NCI-H524 (cell line): ENCODE results near the gene ZFP3.
"Not testable (repeated sequence)": the region's sequence is repeated elsewhere in the genome, so short reads cannot be mapped to it uniquely, and the experiment has no call there.

Experiments
- DNase-seq, 2 experiments: peaks; one replicate each; lab custom pipeline; 2025; lab: John Stamatoyannopoulos, UW

Gene ZFP3

GRCh38 chr17:5077781-5078105 is 524 bp upstream of the ZFP3 start:
- no peak for DNase-seq

DNA sequence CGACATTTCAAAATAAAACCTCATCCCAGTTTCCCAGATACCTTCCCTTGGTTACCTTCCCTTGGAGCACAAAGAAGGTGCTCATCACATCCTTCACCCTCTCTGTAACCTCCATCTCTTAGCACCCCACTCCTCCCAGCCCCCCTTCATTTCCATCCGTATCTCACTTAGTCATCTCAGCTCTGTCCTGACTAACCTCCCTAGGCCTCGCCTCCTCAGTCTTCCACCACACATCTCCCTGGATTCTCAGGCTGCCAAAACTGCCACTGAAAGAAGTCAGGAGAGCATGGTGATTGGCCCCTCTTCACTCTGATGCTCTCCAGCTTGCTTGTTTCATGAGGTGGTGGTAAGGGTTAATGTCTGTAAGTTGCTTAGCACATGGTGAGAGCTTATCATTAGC is 2.3 kb downstream of the ZFP3 start:
- no peak for DNase-seq

- DNase-seq: no peak
Observed at GRCh38 chr17:5092218-5093010, 14.1 kb downstream of the ZFP3 start.

DNA sequence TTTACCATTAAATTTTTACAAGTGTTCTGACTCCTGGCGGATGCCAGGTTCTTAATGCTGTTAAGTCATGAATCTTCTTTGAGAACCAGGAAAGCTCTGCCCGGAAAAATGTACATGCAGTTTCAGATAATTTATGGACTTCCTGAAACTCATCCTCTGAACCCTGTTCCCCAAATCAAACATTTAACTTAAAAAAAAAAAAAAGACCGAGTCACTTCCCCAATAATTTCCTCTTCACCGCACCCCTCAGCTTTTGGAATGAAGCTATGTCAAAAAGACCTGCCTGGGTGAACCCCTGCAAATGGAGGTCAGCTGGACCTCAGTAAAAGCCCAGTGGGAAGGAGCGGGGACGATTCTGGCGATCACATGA is 18.4 kb downstream of the ZFP3 start:
- DNase-seq: no peak

GRCh38 chr17:5097101-5097834 is 19.0 kb downstream of the ZFP3 start:
- peak; percentile 39 to 81 for DNase-seq

DNA sequence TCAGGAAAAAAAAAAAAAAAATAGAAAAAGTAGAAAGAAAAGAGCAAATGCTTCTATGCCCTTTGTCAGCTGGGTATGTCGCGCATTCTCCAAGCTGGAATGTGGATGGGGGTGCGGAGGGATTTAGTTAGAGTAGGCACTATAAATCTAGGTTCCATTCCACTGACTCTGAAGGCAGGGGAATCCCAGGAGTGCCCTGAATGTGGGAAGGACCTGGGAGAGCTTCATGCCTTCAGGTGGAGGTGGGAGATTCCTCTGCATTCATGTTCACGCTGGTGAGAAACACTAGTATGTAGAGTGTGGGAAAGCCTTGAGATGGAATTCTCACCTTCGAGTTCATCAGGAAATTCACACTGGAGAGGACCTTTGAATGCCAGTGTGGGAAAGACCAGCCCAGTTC is 21.0 kb downstream of the ZFP3 start:
- no peak for DNase-seq

DNA sequence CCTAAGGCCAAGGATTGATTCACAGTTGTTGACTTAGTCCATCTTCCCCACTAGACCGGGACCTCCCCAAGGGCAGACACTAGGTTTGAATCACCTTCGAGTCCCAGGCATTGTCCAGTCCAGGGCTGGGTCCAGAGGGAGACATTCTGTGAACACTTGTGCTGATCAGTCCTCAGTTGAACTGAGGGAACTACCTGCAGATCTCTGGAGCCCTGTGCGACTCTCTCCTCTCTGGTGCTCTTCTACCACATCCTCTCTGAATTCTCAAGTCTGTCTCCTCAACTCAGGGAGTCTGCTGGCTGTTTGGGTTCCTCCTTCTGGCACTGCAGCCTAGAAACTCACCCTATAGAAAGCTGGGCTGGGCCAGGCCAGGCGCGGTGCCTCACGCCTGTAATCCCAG is 22.6 kb downstream of the ZFP3 start:
- no peak for DNase-seq

GRCh38 chr17:5110816-5111215 is 32.5 kb downstream of the ZFP3 start:
- DNase-seq: no peak

- DNase-seq: peak; percentile 86 to 94
Observed at GRCh38 chr17:5111402-5112204, 33.3 kb downstream of the ZFP3 start, which contains the start of gene ZNF232. ZNF232 (minus strand) TSS chr17:5111878; CDS start chr17:5111822, 56 bp downstream.

DNA sequence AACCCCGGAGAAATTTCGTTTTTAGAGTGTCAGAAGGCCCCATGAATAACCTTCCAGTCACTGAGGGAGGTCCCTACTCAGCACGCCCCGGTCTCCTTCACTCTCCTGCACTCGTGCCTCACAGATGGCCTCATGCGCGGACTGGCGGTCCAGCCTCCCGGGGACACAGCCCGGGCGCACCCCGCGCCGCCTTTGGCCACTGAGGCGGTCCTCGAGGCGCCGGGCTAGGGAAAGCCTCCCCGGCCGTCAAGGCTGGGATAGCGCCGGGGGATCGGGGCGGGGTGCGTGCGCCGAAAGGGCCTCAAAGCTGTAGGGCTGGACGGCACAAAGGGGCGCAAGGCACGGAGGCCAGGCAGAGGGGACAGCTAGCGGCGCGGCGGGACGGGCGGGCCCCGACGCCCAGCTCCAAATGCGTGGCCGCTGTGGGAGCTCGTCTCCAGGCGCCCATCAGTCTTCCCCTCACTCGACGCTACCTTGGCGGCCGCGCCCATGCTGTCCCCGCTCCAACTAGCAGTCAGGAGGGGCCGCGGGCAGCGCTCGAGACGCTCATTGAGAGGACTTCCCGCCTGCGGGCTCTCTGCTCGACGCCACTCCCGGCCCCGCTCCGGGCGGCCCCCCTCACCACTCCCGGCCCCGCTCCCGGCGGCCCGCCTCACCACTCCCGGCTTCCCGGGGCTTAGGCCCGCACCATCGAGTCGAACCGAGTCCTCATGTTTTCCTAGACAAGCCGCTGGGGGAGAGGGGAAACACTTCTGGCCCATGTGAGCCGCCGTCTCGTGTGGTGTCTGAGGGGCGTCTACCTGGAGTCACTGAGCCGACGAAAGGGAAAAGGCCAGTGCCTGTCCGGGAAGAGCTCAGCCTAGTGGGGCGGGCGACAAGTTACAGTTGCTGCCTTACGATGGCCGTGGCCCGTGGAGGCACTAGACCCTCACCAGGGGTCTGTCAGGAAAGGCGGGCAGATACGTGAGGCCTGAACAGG is 37.7 kb downstream of the ZFP3 start, which contains the start of gene USP6:
TSS of gene USP6 (plus strand) at position 360 of the 979 bp plus-strand sequence. CDS start 14,336 bp downstream, outside the sequence.
- no peak for DNase-seq

- DNase-seq: no peak
Observed at GRCh38 chr17:5118219-5118618, 40.0 kb downstream of the ZFP3 start.

DNA sequence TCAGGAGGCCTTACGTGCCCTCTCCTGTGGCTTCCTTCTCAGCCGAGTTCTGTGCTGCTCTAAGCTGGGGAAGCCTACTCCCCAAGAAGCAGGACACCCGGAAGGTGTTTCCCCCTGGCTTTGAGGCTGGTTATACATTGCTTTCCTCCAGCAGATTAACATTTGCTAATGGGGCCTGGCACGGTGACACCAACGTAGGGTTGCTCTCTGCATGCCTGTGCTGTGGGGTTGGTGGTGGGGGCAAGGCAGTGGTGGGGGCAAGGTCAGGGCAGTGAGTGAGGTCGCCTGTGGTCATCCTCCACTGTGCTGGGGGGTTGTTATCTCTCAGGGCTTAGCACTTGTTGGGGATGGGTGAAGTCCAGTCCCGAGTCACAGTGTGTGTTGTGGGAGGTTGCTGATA is 41.8 kb downstream of the ZFP3 start:
- DNase-seq: no peak

GRCh38 chr17:5120436-5121185 is 42.3 kb downstream of the ZFP3 start:
- not testable (repeated sequence) for DNase-seq

DNA sequence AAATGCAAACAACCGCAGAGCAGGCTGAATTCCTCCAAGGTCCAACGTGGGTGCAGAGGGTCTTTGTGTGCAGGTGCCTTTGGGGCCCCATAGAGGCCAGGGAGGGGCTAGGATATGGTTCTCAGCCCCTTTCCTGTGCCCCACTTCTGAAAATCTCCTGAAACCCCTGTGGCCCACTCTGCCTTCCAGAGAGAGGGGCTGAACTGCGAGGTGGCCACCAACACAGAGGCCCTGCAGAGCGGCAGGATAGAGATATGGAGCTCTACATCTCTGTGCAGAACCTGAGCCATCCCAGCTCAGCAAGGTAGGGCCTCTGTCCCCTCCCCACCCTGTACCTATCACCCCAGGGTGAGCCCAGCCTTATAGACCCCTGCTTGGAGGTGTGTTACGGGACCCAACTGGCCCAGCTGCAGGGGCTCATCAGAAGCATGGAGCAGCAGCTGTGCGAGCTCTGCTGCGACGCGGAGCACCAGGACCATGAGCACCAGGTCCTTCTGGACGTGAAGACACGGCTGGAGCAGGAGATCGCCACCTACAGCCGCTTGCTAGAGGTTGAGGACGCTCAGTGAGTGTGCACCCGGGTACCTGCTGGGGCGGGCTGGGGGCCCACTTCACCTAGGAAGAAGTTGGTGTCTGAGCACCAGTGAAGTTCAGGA is 43.0 kb downstream of the ZFP3 start:
- DNase-seq: no peak

DNA sequence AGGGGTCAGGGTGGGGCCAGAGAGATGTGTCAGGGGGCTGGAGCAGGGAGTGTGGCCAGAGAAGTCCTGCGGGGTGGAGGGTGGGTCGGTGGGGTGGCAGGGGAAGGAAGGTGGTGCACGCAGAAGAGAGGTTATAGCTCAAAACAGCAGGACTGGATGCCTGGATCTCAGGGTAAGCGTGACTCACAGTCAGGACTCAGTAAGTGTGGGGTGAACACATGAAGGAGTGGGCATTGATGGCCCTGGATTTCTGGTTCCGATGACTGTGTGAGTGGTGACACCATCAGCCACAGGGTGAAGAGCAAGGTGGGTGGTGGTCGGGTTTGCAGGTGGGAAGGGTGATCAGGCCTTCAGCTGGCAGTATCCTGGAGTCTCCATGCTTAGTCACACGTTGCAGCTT is 43.8 kb downstream of the ZFP3 start:
- not testable (repeated sequence) for DNase-seq

GRCh38 chr17:5122586-5123342 is 44.5 kb downstream of the ZFP3 start:
- DNase-seq: peak in 1 of 2 experiments; percentile 5

DNA sequence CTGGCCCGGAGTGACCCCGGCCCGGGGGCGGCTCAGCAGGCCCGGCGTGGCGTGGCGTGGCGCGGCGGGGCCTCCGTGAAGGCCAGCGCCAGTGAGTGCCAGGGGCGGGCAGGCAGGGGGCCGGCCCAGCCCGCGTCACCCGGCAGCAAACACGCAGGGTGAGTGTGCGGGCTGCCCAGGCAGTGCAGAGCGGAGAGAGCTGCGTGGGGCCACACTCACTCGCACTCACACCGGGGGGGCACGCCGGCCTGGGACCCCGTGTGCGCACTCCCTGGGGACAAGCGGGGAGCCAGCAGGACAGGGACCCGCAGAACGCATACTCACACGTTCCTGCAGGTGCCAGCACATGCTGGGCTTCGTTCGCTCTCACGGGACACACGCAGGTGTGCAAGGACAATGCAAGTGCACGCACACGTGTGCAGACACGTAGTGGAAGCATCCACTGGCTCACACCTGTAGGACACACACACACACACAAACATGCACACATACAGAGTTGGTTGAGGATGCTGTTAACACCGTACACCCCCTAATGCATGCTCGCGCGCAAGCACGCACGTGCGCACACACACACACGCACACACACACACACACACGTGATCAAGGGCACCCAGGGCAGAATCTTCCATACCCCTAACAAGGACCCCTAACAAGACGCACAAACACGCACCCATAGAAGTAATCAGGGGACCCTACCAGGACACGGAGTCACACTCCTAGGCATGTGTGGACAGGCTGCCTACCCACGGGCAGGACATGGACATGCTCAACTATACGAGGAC is 45.3 kb downstream of the ZFP3 start:
- DNase-seq: no peak

DNA sequence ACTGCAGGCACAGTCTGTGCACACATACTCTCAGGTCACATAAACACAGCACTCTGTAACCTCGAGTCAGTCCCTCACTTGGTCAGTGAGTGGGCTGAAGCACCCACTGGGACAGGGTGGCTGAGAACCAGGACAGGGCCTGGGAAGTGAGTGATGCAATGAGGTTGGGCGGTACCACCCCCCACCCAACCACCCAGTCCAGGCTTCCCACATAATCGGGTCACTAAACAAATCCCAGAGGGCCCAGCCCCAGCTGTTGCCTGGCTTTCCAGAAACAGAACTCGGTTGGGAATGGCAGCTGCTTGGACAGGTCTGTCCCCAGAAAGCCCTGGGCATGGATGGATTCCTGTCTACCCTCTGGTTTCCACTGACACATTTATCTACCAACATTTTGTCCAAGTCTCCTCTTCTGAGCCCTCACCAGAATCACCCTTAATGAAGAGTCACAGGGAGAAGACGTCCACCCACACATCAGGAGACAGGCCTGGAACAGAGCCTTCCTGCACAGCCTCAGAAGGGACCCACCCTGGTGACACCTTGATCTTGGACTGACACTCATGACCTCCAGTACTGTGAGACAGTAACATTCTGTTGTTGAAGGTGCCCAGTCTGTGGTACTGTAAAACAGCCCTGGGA is 46.0 kb downstream of the ZFP3 start:
- peak in 1 of 2 experiments; percentile 20 for DNase-seq
